BLaER1 treated with 17β-estradiol and CSF1 and Interleukin-3, amounts not matched to agents 10 nM and 100 nM (cell line): ENCODE results near the gene DUSP12.

ENCODE experiments used
- H3K27ac ChIP-seq, 11 experiments: shearing (Covaris generic); formaldehyde crosslinking; 2 replicates each; pipeline ENCODE4 v1.8.1; 2022
- H3K27me3 ChIP-seq, 11 experiments: shearing (Covaris generic); formaldehyde crosslinking; 2 replicates each; pipeline ENCODE4 v1.8.1; 2022
- H3K36me3 ChIP-seq, 11 experiments: shearing (Covaris generic); formaldehyde crosslinking; 2 replicates each; pipeline ENCODE4 v1.8.1; 2022
- H3K4me1 ChIP-seq, 10 experiments: shearing (Covaris generic); formaldehyde crosslinking; 2 replicates each; pipeline ENCODE4 v1.8.1; 2022
- H3K4me2 ChIP-seq, 11 experiments: shearing (Covaris generic); formaldehyde crosslinking; 2 replicates each; pipeline ENCODE4 v1.8.1; 2022
- H3K4me3 ChIP-seq, 10 experiments: shearing (Covaris generic); formaldehyde crosslinking; 2 replicates each; pipeline ENCODE4 v1.8.1; 2022
- H3K9ac ChIP-seq, 11 experiments: shearing (Covaris generic); formaldehyde crosslinking; 2 replicates each; pipeline ENCODE4 v1.8.1; 2022
- H3K9me3 ChIP-seq, 11 experiments: shearing (Covaris generic); formaldehyde crosslinking; replicated peaks in 1 of 11; 2 replicates each; pipeline ENCODE4 v1.8.1; 2022
- H4K20me1 ChIP-seq, 11 experiments: shearing (Covaris generic); formaldehyde crosslinking; 2 replicates each; pipeline ENCODE4 v1.8.1; 2022
- Cebpa-rat ChIP-seq, 11 experiments: shearing (Covaris generic); IDR thresholded peaks; 2 replicates each; pipeline ENCODE4 v1.8.1; 2022

The DUSP12 gene

GRCh38 chr1:161749509-161750407, at the start of gene DUSP12:
Gene DUSP12, plus strand, starts transcription at chr1:161749786. Its CDS starts 16 bp downstream, at chr1:161749802.
- Histone ChIP-seq H3K27ac (peak within 1 kb of the TSS; percentile 54 to 95 (median 91)), H4K20me1 (peaks cover 8 to 35% (median 19%) of the 10 kb centered on the region in 11 experiments; a peak in 20 of 22 replicates), H3K9ac (peak within 1 kb of the TSS; percentile 82 to 94 (median 92)), H3K9me3 (peaks cover 0 to 13% (median 4%) of the 10 kb centered on the region in 11 experiments; a peak in 8 of 22 replicates), H3K27me3 (no peaks in the 10 kb centered on the region), H3K4me1 (peaks cover 11 to 39% (median 21%) of the 10 kb centered on the region in 10 experiments), H3K4me3 (peak within 1 kb of the TSS; percentile 76 to 94 (median 91)), H3K4me2 (peak within 1 kb of the TSS; percentile 87 to 97 (median 94)), H3K36me3 (peaks cover 35 to 39% (median 38%) of the 10 kb centered on the region in 11 experiments)
- no peak for TF ChIP-seq Cebpa-rat (IDR thresholded peaks at IDR 0.05)

GRCh38 chr1:161702250-161702649, 47.3 kb upstream of the DUSP12 start:
- Histone ChIP-seq H3K27me3 (peaks cover 0 to 96% (median 0%) of the 10 kb centered on the region in 11 experiments; a peak in 6 of 22 replicates), H3K4me3 (no peak overlapping the region), H3K4me1 (peaks cover 13 to 28% (median 25%) of the 10 kb centered on the region in 10 experiments), H3K27ac (no peak overlapping the region), H3K9ac (no peak overlapping the region), H3K9me3 (peaks cover 0 to 19% (median 0%) of the 10 kb centered on the region in 11 experiments; a peak in 3 of 22 replicates), H3K36me3 (no peaks in the 10 kb centered on the region), H4K20me1 (no peaks in the 10 kb centered on the region; a peak in 1 of 22 replicates), H3K4me2 (no peak overlapping the region)
- TF ChIP-seq Cebpa-rat (IDR thresholded peaks at IDR 0.05) = no peak

- H3K27me3 ChIP-seq = peaks cover 0 to 99% (median 0%) of the 10 kb centered on the region in 11 experiments; a peak in 7 of 22 replicates
- peaks cover 16 to 53% (median 39%) of the 10 kb centered on the region in 10 experiments for H3K4me1 ChIP-seq
- no peaks in the 10 kb centered on the region for H3K9me3 ChIP-seq
- no peak overlapping the region for H3K9ac ChIP-seq
- no peak overlapping the region for H3K4me3 ChIP-seq
- H3K27ac ChIP-seq = no peak overlapping the region
- TF ChIP-seq Cebpa-rat (IDR thresholded peaks at IDR 0.05) = no peak
- H4K20me1 ChIP-seq = peaks cover 0 to 2% (median 0%) of the 10 kb centered on the region in 11 experiments; a peak in 1 of 22 replicates
- H3K4me2 ChIP-seq = peak overlapping the region in 9 of 11 experiments; percentile 4 to 71 (median 54); a peak in 17 of 22 replicates
- no peaks in the 10 kb centered on the region for H3K36me3 ChIP-seq
These were observed 44.0 kb upstream of the DUSP12 start for GRCh38 chr1:161705537-161705936.

DNA sequence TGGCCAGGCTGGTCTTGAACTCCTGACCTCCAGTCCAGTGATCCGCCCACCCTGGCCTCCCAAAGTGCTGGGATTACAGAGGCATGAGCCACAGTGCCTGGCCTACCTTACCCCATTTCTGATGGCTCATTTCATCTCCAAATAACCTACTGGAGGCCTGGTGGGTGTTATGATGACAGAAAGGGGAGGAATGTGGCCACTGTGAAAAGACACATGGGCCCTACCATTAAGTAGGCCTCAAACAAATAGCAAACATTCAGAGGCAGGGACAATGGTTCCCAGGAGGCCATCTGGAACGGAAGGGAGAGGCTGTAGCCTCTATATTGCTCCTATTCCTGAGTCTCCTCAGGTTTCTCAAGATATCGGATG, 43.5 kb upstream of the DUSP12 start:
- Histone ChIP-seq H3K4me2 (peak overlapping the region; percentile 45 to 76 (median 58)), H3K36me3 (no peaks in the 10 kb centered on the region), H4K20me1 (peaks cover 0 to 8% (median 0%) of the 10 kb centered on the region in 11 experiments; a peak in 2 of 22 replicates), H3K4me1 (peaks cover 16 to 59% (median 42%) of the 10 kb centered on the region in 10 experiments), H3K4me3 (no peak overlapping the region; a peak in 1 of 20 replicates), H3K27me3 (peaks cover 0 to 99% (median 0%) of the 10 kb centered on the region in 11 experiments; a peak in 7 of 22 replicates), H3K27ac (peak overlapping the region in 4 of 11 experiments; percentile 0 to 20 (median 12); a peak in 4 of 22 replicates), H3K9ac (no peak overlapping the region), H3K9me3 (no peaks in the 10 kb centered on the region)
- TF ChIP-seq Cebpa-rat (IDR thresholded peaks at IDR 0.05) = no peak

GRCh38 chr1:161706482-161707347, 42.9 kb upstream of the DUSP12 start, which contains the start of gene FCRLA:
Gene FCRLA, plus strand, starts transcription at chr1:161707229. Its CDS starts 36 bp downstream, at chr1:161707265.
- Histone ChIP-seq H3K4me1 (peaks cover 16 to 61% (median 42%) of the 10 kb centered on the region in 10 experiments), H4K20me1 (peaks cover 0 to 10% (median 0%) of the 10 kb centered on the region in 11 experiments; a peak in 2 of 22 replicates), H3K4me2 (peak within 1 kb of the TSS; percentile 45 to 76 (median 58)), H3K27ac (peak within 1 kb of the TSS in 5 of 11 experiments; percentile 6 to 33 (median 17); a peak in 7 of 22 replicates), H3K4me3 (no peak within 1 kb of the TSS; a peak in 1 of 20 replicates), H3K9ac (no peak within 1 kb of the TSS), H3K36me3 (no peaks in the 10 kb centered on the region), H3K9me3 (no peaks in the 10 kb centered on the region), H3K27me3 (peaks cover 0 to 100% (median 0%) of the 10 kb centered on the region in 11 experiments; a peak in 7 of 22 replicates)
- TF ChIP-seq Cebpa-rat (IDR thresholded peaks at IDR 0.05) = no peak

DNA sequence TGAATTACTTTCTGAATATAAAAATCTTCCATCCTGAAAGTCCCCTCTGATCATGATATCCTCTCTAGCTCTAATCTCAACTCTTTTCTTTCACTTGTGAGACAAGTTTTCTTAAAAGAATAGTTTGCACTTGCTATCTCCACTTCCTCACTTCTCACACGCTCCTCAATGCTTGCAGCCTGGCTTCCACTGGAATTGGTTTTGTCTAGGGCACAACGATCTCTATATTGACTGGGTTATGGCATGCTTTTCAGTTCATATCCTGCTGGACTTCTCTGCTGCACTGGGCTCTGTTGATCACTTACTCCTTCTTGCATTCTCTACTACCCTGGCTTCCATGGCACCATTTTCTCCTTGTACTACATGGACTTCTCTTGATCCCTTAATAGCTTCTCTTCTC, 42.1 kb upstream of the DUSP12 start:
- H3K9me3 ChIP-seq = no peaks in the 10 kb centered on the region
- H3K9ac ChIP-seq = no peak overlapping the region
- H4K20me1 ChIP-seq = peaks cover 0 to 16% (median 0%) of the 10 kb centered on the region in 11 experiments; a peak in 2 of 22 replicates
- H3K4me1 ChIP-seq = peaks cover 16 to 61% (median 42%) of the 10 kb centered on the region in 10 experiments
- H3K4me3 ChIP-seq = no peak overlapping the region
- peak overlapping the region in 1 of 11 experiments; percentile 20; a peak in 1 of 22 replicates for H3K27ac ChIP-seq
- no peak for TF ChIP-seq Cebpa-rat (IDR thresholded peaks at IDR 0.05)
- H3K27me3 ChIP-seq = peaks cover 0 to 100% (median 0%) of the 10 kb centered on the region in 11 experiments; a peak in 7 of 22 replicates
- H3K4me2 ChIP-seq = peak overlapping the region in 10 of 11 experiments; percentile 45 to 76 (median 57); a peak in 18 of 22 replicates
- H3K36me3 ChIP-seq = no peaks in the 10 kb centered on the region

GRCh38 chr1:161709373-161709772, 40.2 kb upstream of the DUSP12 start:
- H3K9ac ChIP-seq = no peak overlapping the region
- H3K27ac ChIP-seq = no peak overlapping the region
- H3K4me1 ChIP-seq = peaks cover 16 to 61% (median 42%) of the 10 kb centered on the region in 10 experiments

GRCh38 chr1:161710560-161710959, 39.0 kb upstream of the DUSP12 start:
- no peak overlapping the region for H3K9ac ChIP-seq
- no peak overlapping the region for H3K4me3 ChIP-seq
- no peaks in the 10 kb centered on the region for H3K36me3 ChIP-seq
- no peak for TF ChIP-seq Cebpa-rat (IDR thresholded peaks at IDR 0.05)
- H4K20me1 ChIP-seq = peaks cover 0 to 16% (median 0%) of the 10 kb centered on the region in 11 experiments; a peak in 2 of 22 replicates
- H3K4me1 ChIP-seq = peaks cover 16 to 50% (median 32%) of the 10 kb centered on the region in 10 experiments
- H3K4me2 ChIP-seq = peak overlapping the region in 7 of 11 experiments; percentile 3 to 40 (median 22); a peak in 12 of 22 replicates
- H3K9me3 ChIP-seq = no peaks in the 10 kb centered on the region
- peaks cover 0 to 100% (median 0%) of the 10 kb centered on the region in 11 experiments; a peak in 7 of 22 replicates for H3K27me3 ChIP-seq
- H3K27ac ChIP-seq = no peak overlapping the region

More at GRCh38 chr1:161709373-161709772, 40.2 kb upstream of the DUSP12 start:
- H3K27me3 ChIP-seq = peaks cover 0 to 100% (median 0%) of the 10 kb centered on the region in 11 experiments; a peak in 7 of 22 replicates
- no peak for TF ChIP-seq Cebpa-rat (IDR thresholded peaks at IDR 0.05)
- H3K4me2 ChIP-seq = peak overlapping the region in 6 of 11 experiments; percentile 1 to 46 (median 20); a peak in 8 of 22 replicates
- no peaks in the 10 kb centered on the region for H3K36me3 ChIP-seq
- H3K4me3 ChIP-seq = no peak overlapping the region
- H3K9me3 ChIP-seq = no peaks in the 10 kb centered on the region
- peaks cover 0 to 16% (median 0%) of the 10 kb centered on the region in 11 experiments; a peak in 2 of 22 replicates for H4K20me1 ChIP-seq
